Subcutaneous adipose tissue (tissue), 4 donors: Measurements from ENCODE around the gene NTM. TPM values are rescaled to one million over a fixed set of nuclear protein-coding genes. Genes with fewer than 3 reads are reported as not detected.

ENCODE experiments used
- total RNA-seq, 4 donors: library from RNA; depleted of rRNA; stranded (reverse); fragments of >200 nt; gene quantifications; one replicate each; pipeline ENCODE4 v1.1.0, GENCODE V29; 2016
- TF ChIP-seq, protein P1 (sequence below): fragments of 450-650 bp; IDR thresholded peaks from one replicate; pipeline ENCODE4 v1.5.1; 2016; ENCODE audit warnings: low read depth, mild to moderate bottlenecking, control low read depth, antibody characterized with exemption, moderate library complexity

Gene NTM
- total RNA-seq, 4 donors from 2014 or later = 1.5 to 5.7 (median 1.7) TPM

DNA sequence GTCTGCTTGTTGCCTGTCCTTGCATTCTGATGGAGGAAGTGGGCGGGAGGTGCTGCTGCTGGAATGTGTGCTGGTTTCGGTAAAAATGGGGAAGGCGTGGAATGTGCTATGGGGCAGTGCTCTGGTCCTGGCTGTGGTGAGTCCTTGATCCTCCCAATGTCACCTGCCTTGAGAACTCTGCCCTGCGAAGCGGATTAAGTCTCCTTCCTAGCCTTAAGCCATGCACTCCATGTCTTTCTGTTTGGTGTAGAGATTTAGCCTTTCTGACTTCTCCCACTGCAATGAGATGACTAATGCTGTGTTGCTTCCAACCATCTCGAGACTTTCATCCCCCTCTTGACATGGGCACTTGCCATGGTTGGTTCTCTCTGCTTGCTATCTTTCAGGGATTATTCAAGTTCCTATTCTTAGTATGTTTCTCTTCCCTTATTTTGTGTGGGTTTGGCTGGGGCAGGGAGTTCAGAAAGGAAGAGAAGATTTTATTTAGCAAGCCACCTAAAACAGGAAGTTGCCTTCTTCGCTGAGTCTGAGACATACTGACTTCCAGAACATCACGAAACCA lies 687.9 kb downstream of the NTM start:
- TF ChIP-seq, protein P1, sequence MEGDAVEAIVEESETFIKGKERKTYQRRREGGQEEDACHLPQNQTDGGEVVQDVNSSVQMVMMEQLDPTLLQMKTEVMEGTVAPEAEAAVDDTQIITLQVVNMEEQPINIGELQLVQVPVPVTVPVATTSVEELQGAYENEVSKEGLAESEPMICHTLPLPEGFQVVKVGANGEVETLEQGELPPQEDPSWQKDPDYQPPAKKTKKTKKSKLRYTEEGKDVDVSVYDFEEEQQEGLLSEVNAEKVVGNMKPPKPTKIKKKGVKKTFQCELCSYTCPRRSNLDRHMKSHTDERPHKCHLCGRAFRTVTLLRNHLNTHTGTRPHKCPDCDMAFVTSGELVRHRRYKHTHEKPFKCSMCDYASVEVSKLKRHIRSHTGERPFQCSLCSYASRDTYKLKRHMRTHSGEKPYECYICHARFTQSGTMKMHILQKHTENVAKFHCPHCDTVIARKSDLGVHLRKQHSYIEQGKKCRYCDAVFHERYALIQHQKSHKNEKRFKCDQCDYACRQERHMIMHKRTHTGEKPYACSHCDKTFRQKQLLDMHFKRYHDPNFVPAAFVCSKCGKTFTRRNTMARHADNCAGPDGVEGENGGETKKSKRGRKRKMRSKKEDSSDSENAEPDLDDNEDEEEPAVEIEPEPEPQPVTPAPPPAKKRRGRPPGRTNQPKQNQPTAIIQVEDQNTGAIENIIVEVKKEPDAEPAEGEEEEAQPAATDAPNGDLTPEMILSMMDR = no peak

DNA sequence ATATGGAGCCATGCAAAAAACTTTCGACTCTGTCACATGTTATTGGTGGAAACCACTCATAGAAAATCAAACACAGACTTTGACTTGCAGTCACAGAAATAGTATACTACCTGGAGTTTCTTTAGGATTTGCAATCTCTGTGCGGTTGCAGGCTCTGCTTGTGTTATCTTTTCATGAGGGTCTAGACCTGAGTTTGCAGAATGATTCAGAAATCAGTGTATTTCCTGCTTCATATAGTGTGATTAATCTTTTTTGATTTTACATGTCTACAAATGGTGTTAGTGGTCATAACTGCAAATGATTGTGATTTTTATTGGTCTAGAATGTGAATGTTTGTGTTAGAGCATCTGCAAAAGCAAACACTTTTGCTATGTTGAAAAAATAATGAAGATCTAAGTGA lies 690.2 kb downstream of the NTM start:
- TF ChIP-seq, protein P1 = no peak

DNA sequence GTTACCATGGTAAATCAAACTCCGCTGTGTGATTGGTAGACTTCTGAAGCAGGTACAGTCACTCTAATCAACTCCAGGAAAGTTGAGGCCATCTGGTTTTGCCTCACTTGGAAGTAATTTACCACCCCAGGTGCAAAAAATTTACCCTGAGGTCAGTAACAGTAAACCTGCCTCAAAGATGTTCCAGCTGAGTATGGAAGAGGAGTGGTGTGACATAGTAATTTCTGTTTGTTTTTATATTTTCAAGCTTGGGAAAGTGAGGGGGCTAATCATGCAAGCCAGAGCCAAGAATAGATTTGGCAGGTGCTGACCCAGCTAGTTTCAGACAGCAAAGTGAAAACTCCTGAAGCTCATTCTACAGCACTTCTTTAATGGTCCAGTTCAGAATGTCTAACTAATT lies 691.6 kb downstream of the NTM start:
- TF ChIP-seq, protein P1 = no peak

DNA sequence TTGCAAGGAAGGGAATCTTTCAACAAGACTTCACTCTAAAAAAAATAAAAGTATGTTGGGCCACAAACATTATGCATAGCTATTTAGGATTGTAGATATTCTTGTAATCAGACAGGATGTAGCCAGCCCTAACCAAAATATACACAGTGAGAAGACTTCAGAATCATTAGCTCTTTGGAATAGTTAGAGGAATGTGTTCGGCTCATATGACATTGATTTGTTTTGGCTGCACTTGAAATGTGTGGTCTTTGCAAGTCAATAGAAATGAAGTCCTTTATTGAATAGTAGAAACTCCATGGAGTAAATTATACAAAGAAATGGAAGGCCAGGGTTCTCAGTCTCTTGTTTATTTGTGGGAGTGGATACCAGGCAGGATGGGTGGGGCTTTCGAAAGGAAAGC lies 692.1 kb downstream of the NTM start:
- TF ChIP-seq, protein P1 = no peak

DNA sequence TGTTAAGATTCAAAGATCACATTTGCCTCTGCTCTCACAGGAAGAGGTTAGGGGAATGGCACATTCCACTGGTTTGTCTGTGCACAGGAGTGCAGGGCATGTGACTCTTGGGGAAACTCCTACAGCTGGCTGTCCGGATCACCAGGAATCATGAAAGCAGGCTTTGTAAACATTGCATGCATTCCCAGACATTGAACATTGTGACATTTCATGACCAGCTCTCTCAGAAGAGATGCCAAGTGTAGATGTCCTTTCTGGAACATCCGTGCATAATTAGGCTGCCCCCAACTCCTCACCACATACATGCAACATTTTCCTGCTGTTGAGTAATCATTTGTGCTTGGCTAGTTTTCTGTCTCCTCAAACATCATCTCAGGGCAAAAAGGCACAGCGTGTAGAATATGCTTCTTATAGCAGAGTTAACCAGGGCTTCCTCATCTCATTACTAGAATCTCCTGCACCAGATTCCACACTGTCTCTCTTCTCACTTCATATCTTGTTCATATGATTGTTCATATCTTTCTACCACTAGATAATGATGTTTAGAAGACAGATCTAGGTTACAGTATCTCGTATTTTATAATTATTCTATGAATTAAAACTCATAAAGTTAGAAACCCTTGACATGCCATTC lies 694.7 kb downstream of the NTM start:
- TF ChIP-seq, protein P1 = no peak

DNA sequence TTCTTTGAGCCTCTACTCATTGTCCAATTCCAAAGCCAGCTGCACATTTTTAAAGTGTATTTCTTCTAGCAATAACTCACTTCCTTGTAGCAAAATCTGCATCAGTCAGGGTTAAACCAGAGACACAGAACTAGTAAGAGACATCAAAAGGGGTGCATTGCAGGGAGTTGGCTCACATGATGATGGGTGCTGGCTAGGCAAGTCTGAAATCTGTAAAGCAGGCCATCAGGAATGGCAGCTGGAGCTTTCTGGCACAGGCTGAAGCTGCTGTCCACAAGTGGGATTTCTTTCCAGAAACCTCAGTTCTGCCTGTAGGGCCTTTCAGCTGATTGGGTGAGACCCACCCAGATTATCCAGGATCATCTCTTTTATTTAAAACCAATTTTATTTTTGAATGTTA lies 698.1 kb downstream of the NTM start:
- TF ChIP-seq, protein P1 = no peak

DNA sequence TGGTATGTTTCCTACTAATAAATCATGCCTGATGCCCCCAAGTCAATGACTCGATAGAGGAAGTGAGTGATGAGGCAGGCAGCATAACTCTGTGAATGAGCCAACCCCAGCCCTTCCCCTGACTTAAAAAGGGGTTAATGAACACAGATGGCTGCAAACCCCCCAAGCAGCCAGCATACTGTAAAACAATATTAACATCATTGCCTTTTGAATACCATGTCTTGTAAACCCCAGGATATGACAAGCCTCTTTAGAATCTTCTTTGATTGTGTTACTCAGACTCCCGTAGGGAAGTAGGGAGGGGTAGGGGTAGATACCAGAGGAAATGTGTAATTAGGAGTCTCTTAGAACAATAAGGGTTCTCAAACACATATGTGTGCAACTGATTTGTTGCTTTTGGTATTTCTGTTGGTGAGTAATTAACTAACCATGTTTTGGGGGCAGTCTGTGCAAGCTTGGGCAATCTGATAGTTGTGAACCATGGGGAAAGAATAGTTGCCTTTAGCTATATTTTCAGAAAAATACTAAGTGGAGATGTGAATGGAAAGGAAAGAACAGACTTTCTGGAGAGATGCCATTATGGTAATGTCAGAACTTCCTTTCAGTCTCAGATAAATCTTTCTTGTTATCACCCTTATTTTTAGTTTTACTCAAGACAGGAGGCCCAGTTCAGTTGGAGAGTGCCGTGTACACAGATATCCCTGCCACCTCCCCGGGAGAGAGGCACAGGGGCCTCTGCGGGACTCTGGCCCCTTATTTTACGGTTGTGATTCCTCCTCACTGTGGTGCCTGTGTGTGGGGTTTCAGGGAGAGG lies 701.8 kb downstream of the NTM start:
- TF ChIP-seq, protein P1 = no peak
